ENCODE results near the gene C1orf87.

Gene C1orf87

DNA sequence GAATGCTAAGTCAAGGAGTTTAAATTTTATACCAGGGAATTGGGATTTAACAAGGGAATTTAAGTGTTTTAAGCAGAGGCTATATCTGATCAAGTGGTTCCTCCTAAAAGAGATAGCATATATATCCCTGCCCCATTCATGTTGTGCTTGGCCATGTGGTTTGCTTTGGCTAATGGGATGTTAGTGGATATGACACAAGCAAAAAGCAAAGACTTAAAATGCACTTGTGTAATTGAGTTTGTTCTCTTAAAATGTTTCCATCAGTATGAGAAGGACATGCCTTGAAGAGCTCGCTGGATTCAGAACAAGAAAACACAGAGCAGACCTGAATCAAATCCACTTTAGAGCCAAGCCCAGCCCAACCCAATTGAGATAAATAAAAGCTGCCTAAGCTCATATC lies 22.4 kb downstream of the C1orf87 start:
- no peak overlapping the region for H3K4me3 Mint-ChIP-seq
- no peaks in the 10 kb centered on the region for H3K36me3 Mint-ChIP-seq (ENCODE audit: insufficient read depth)
- H3K9me3 Mint-ChIP-seq = peaks cover 15% of the 10 kb centered on the region
- H3K27ac Mint-ChIP-seq (ENCODE audit: low read depth) = no peak overlapping the region
- DNase-seq (ENCODE audit: low spot score in 2 of 2) (no peak), ATAC-seq (replicated peaks; ENCODE audit: extremely low read depth, poor library complexity, severe bottlenecking) (no peak)
- H3K27me3 Mint-ChIP-seq = peaks cover 20% of the 10 kb centered on the region
- no peaks in the 10 kb centered on the region for H3K4me1 Mint-ChIP-seq

DNA sequence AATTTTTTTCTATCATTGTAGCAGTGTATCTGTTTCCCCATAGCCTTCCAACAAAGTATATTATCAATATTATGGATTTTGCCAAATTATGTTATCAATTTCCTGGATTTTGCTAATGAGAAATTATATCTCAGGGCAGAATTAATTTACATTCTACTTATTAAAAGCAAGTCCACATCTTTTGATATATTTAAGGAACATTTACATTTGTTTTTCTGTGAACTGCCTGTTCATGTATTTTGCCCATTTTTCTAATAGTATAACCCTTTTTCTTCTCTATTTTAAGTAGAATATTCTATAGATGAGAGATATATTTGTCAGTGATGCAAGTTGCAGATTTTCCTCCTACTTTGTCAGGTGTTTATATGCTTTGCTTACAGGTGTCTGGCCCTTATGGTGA lies 24.4 kb downstream of the C1orf87 start:
- ATAC-seq (replicated peaks; ENCODE audit: extremely low read depth, poor library complexity, severe bottlenecking) = no peak
- H3K9me3 Mint-ChIP-seq = peaks cover 15% of the 10 kb centered on the region

DNA sequence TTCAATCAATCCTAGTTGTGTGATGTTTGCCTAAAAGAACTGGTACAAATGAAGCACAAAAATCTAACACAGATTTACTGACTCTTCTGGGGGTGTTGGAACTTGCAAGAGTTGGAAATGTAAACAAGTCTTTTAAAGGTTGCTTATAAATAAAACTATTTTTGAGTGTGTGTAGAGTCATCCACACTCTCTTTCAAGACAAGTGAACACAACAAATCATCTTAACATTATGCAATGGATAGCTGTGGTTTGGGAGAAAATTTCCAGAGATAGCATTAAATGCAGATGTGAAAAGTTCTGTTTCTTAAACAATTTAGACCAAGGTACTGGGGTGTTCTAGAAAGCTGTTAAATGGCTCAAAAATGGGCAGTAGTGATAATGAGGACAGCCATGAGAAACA lies 28.7 kb downstream of the C1orf87 start:
- Mint-ChIP-seq H3K27me3 (peaks cover 10% of the 10 kb centered on the region), H3K27ac (ENCODE audit: low read depth) (no peak overlapping the region), H3K9me3 (peaks cover 4% of the 10 kb centered on the region), H3K4me3 (no peak overlapping the region), H3K4me1 (no peaks in the 10 kb centered on the region), H3K36me3 (ENCODE audit: insufficient read depth) (peaks cover 2% of the 10 kb centered on the region)
- no peak for ATAC-seq (replicated peaks; ENCODE audit: extremely low read depth, poor library complexity, severe bottlenecking)
- DNase-seq (ENCODE audit: low spot score in 2 of 2) = no peak

More for the DNA sequence above, 24.4 kb downstream of the C1orf87 start:
- no peaks in the 10 kb centered on the region for H3K36me3 Mint-ChIP-seq (ENCODE audit: insufficient read depth)
- peaks cover 28% of the 10 kb centered on the region for H3K27me3 Mint-ChIP-seq
- no peak overlapping the region for H3K27ac Mint-ChIP-seq (ENCODE audit: low read depth)
- DNase-seq (ENCODE audit: low spot score in 2 of 2) = no peak
- H3K4me3 Mint-ChIP-seq = no peak overlapping the region
- H3K4me1 Mint-ChIP-seq = no peaks in the 10 kb centered on the region

DNA sequence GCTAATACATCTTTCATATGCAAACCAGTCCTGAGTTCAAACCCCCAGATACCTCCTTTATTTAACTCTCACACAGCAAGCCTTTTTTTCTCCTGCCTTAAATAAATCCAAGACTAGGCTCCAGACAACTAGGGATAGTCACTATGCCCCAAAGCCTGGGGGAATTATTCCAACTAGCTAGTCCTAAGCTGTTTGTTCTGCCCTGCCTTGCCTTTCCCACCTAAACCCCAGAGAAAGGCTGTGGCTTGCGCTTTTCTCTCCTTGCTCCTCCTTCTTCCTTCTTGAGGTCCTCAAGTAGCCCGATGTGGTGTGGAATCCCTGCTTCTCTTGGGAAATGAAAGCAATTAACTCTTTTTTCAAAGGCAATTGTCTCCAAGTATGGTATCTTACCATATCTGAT lies 31.8 kb downstream of the C1orf87 start:
- Mint-ChIP-seq H3K9me3 (no peaks in the 10 kb centered on the region), H3K4me1 (no peaks in the 10 kb centered on the region), H3K36me3 (ENCODE audit: insufficient read depth) (peaks cover 2% of the 10 kb centered on the region), H3K27me3 (peaks cover 10% of the 10 kb centered on the region), H3K4me3 (no peak overlapping the region), H3K27ac (ENCODE audit: low read depth) (no peak overlapping the region)
- DNase-seq (ENCODE audit: low spot score in 2 of 2) = no peak
- no peak for ATAC-seq (replicated peaks; ENCODE audit: extremely low read depth, poor library complexity, severe bottlenecking)

DNA sequence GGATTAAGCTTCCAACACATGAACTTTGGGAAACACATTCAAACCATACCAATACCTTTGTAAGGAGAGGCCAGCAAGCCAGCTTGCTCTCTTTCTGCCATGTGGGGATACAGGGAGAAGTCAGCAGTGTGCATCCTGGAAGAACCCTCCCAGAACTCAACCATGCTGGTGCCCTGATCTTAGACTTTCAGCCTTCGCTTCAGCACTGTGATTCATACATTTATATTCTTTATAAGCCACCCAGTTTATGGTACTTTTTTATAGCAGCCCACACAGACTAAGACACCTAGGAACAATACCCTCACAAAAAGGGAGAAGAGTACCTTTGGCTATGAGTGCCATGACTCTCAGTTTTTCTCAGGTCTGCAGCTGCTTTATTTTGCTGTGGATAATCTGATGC lies 35.9 kb downstream of the C1orf87 start:
- no peak for ATAC-seq (replicated peaks; ENCODE audit: extremely low read depth, poor library complexity, severe bottlenecking)
- H3K27me3 Mint-ChIP-seq = peaks cover 10% of the 10 kb centered on the region
- H3K4me1 Mint-ChIP-seq = no peaks in the 10 kb centered on the region
- no peaks in the 10 kb centered on the region for H3K9me3 Mint-ChIP-seq
- H3K27ac Mint-ChIP-seq (ENCODE audit: low read depth) = no peak overlapping the region
- no peak for DNase-seq (ENCODE audit: low spot score in 2 of 2)
- H3K4me3 Mint-ChIP-seq = no peak overlapping the region
- peaks cover 2% of the 10 kb centered on the region for H3K36me3 Mint-ChIP-seq (ENCODE audit: insufficient read depth)

DNA sequence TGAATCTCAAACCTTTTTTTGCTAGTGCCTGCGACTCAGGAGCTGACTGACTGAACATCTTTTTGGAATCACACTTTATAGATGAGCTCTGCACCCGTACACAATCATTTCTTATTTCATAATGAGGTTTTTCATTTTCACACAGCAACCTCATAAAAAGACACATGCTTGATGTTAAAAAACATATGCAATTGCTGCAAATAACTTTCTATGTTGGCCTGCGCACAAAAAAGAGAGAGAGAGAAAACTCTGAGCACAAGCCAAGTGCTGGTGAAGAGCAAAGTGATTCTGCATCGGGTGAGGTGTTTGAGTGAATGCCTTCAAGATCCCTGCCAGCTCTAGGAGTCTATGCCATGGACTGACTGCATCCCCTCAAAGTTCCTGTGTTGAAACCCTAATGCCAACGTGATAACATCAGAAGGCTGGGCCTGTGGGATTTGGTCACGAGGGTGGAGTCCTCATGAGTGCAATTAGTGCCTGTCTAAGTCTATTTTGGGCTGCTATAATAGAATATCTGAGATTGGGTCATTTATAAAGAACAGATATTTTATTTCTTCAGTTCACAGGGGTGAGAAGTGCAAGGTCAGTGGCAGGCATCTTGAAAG lies 36.6 kb downstream of the C1orf87 start:
- Mint-ChIP-seq H3K4me3 (no peak overlapping the region), H3K4me1 (no peaks in the 10 kb centered on the region)
- no peak for DNase-seq (ENCODE audit: low spot score in 2 of 2)

DNA sequence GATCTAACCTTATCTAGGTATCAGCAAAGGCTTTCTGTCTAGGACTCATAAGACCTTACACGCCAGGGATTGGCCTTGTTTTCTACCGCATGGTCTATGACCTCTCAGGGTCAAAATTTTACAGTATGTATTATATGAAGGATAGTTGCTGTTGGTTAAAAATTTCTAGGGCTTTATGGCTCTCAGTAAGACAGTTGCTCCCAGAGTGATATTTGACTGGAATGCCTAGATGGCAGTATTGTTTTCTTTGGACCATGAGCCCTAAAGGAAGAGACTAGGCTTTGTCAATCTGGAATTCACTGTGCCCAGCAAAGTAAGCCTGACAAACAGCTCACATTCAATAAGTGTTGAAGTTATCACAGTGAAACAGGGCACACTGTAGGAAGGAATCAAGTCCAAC lies 37.6 kb downstream of the C1orf87 start:
- H3K27ac Mint-ChIP-seq (ENCODE audit: low read depth) = no peak overlapping the region
- no peaks in the 10 kb centered on the region for H3K36me3 Mint-ChIP-seq (ENCODE audit: insufficient read depth)
- H3K4me3 Mint-ChIP-seq = no peak overlapping the region
- H3K4me1 Mint-ChIP-seq = no peaks in the 10 kb centered on the region
- peaks cover 10% of the 10 kb centered on the region for H3K27me3 Mint-ChIP-seq
- ATAC-seq (replicated peaks; ENCODE audit: extremely low read depth, poor library complexity, severe bottlenecking) = no peak
- no peak for DNase-seq (ENCODE audit: low spot score in 2 of 2)
- no peaks in the 10 kb centered on the region for H3K9me3 Mint-ChIP-seq

More for the DNA sequence above, 36.6 kb downstream of the C1orf87 start:
- H3K27ac Mint-ChIP-seq (ENCODE audit: low read depth) = no peak overlapping the region
- no peak for ATAC-seq (replicated peaks; ENCODE audit: extremely low read depth, poor library complexity, severe bottlenecking)
- no peaks in the 10 kb centered on the region for H3K9me3 Mint-ChIP-seq
- peaks cover 10% of the 10 kb centered on the region for H3K27me3 Mint-ChIP-seq
- H3K36me3 Mint-ChIP-seq (ENCODE audit: insufficient read depth) = peaks cover 2% of the 10 kb centered on the region

DNA sequence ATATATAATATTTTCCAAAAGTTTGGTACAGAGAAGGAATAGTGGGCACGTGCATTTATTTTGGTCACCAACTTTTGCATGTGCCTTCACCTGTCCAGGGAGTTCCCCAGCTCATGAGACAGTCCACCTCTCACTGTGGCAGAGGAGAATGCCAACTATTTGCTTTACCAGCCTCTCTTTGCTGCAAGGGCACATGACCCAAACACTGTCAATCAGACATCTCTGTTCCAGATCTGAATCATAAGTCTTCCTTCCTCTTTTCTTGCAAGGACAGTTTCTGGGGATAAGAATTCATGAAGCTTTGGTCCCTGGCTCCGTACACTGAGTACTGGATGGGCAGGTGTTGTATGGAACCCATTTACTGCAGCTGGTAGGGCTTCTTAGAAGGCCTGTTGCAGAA lies 38.6 kb downstream of the C1orf87 start:
- H3K27me3 Mint-ChIP-seq = peaks cover 10% of the 10 kb centered on the region
- no peaks in the 10 kb centered on the region for H3K9me3 Mint-ChIP-seq
- no peak overlapping the region for H3K4me3 Mint-ChIP-seq
- ATAC-seq (replicated peaks; ENCODE audit: extremely low read depth, poor library complexity, severe bottlenecking) (no peak), DNase-seq (ENCODE audit: low spot score in 2 of 2) (no peak)
- no peak overlapping the region for H3K27ac Mint-ChIP-seq (ENCODE audit: low read depth)
- H3K36me3 Mint-ChIP-seq (ENCODE audit: insufficient read depth) = no peaks in the 10 kb centered on the region
- no peaks in the 10 kb centered on the region for H3K4me1 Mint-ChIP-seq

DNA sequence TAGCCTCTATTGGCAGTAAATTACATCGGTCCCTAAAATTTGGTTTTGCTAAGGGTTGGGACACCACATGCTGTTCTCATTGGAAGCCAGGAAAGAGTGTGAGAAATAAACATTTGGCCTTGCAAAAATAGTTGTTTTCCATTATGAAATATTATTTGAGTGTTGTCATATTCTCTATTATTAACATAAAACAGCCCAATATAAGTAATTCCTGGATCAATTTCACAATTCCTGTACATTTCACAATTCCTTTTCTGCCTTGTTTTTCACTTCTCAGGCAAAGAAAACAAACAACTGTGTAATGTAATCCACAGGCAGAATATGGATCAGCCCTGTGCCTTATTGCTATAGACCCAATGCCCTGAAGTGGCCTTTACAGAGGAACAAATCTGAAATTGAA lies 40.5 kb downstream of the C1orf87 start:
- ATAC-seq (replicated peaks; ENCODE audit: extremely low read depth, poor library complexity, severe bottlenecking) = no peak
- H3K9me3 Mint-ChIP-seq = no peaks in the 10 kb centered on the region
- no peak for DNase-seq (ENCODE audit: low spot score in 2 of 2)
- H3K4me3 Mint-ChIP-seq = no peak overlapping the region
- no peak overlapping the region for H3K27ac Mint-ChIP-seq (ENCODE audit: low read depth)
- peaks cover 2% of the 10 kb centered on the region for H3K36me3 Mint-ChIP-seq (ENCODE audit: insufficient read depth)
- peaks cover 10% of the 10 kb centered on the region for H3K27me3 Mint-ChIP-seq
- H3K4me1 Mint-ChIP-seq = no peaks in the 10 kb centered on the region

DNA sequence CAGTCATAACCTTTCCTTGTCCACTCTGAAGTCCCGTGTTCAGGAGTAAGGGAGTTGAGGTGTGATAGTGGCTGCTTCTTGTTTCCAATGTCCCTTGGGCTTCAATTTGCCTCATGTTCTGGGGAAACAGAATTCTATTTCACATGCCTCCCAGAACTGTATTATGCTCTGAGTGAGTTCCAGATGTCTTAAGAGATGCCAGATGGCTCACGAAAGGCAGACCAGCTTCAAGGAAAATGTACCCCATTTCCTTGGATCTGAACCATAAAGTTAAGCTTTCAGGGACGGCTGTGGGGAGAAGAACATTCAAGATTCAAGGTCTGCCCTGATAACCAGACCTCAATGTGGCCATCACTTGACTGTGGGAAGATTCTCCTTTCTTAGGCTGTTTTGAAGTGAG lies 42.4 kb downstream of the C1orf87 start:
- peaks cover 26% of the 10 kb centered on the region for H3K27me3 Mint-ChIP-seq
- H3K36me3 Mint-ChIP-seq (ENCODE audit: insufficient read depth) = peaks cover 3% of the 10 kb centered on the region
- ATAC-seq (replicated peaks; ENCODE audit: extremely low read depth, poor library complexity, severe bottlenecking) (no peak), DNase-seq (ENCODE audit: low spot score in 2 of 2) (no peak)
- H3K4me3 Mint-ChIP-seq = no peak overlapping the region
- H3K27ac Mint-ChIP-seq (ENCODE audit: low read depth) = no peak overlapping the region
- H3K4me1 Mint-ChIP-seq = no peaks in the 10 kb centered on the region
- H3K9me3 Mint-ChIP-seq = no peaks in the 10 kb centered on the region

DNA sequence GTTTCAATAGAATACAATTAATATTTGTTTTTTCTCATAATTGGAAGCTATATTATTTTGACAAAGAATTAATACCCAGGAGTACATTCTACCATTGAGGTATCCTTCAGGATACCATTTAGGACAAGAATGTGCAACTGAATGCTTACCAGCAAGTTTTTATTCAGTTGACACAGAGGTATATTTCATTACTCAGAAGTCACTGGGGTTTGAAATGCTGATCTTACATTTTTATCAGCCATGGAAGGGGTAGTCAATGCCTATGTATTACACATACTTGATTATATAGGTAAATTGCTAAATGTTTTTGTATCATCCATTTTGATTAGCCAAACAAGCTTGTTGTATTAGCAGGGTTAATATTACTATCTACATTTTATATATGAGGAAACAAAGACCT lies 48.0 kb downstream of the C1orf87 start:
- ATAC-seq (replicated peaks; ENCODE audit: extremely low read depth, poor library complexity, severe bottlenecking) (no peak), DNase-seq (ENCODE audit: low spot score in 2 of 2) (no peak)
- Mint-ChIP-seq H3K27ac (ENCODE audit: low read depth) (no peak overlapping the region), H3K4me1 (no peaks in the 10 kb centered on the region), H3K4me3 (no peak overlapping the region), H3K36me3 (ENCODE audit: insufficient read depth) (peaks cover 3% of the 10 kb centered on the region), H3K9me3 (no peaks in the 10 kb centered on the region), H3K27me3 (peaks cover 19% of the 10 kb centered on the region)

DNA sequence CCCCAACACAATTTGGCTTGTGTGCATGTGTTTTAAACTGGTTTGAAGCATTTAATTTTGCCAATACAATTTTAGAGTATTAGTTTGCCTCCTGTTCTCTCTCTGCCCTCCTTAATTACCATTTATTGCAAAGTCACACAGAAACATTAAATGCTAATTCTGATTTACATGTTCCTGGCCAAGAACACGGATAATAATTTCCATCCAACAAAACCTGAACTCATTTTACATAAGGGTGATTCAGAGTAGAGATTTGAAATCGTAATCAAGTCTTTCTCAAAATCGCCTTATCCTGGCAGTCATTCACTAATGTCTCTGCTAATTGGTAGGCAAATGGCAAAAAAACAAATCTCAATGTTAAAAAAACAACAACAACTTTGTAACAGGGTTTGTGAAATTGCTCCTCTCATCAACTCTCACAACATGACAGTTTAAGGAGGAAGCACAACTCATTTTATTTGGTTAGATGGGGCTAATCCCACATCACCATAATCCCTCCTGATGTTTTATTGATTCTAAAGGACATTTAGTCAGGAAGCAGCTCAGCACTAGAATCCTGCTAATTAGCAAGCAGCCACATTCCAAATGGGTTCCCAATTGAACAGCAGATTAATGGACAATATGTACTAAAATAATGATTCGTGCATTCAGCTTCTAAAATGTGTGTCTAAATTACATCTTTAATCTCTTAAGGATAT lies 55.9 kb downstream of the C1orf87 start:
- no peak for DNase-seq (ENCODE audit: low spot score in 2 of 2)
- no peak overlapping the region for H3K4me3 Mint-ChIP-seq
- no peak overlapping the region for H3K27ac Mint-ChIP-seq (ENCODE audit: low read depth)
- no peaks in the 10 kb centered on the region for H3K36me3 Mint-ChIP-seq (ENCODE audit: insufficient read depth)
- no peaks in the 10 kb centered on the region for H3K4me1 Mint-ChIP-seq
- H3K27me3 Mint-ChIP-seq = peaks cover 36% of the 10 kb centered on the region
- ATAC-seq (replicated peaks; ENCODE audit: extremely low read depth, poor library complexity, severe bottlenecking) = no peak
- H3K9me3 Mint-ChIP-seq = no peaks in the 10 kb centered on the region

DNA sequence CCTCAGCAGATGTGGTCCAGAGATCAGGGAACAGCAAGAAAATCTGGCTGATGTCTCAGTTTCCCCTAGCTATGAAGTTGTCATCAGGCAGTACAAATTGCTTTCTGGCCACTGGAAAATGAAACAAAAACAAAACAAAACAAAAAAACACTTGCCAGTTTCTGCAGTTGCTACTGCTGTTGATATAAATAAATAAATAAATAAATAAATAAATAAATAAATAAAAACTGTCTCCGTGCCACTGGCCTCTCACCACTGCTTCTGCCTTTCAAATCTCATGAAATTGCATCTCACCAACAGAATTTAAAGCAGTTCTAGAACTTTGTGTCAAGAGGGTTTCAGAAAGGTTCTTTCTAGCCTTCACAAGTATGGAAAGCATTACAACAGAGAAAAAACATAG lies 62.9 kb downstream of the C1orf87 start:
- Mint-ChIP-seq H3K4me1 (no peaks in the 10 kb centered on the region), H3K36me3 (ENCODE audit: insufficient read depth) (no peaks in the 10 kb centered on the region), H3K9me3 (no peaks in the 10 kb centered on the region), H3K27ac (ENCODE audit: low read depth) (no peak overlapping the region), H3K4me3 (no peak overlapping the region), H3K27me3 (peaks cover 33% of the 10 kb centered on the region)
- ATAC-seq (replicated peaks; ENCODE audit: extremely low read depth, poor library complexity, severe bottlenecking) (no peak), DNase-seq (ENCODE audit: low spot score in 2 of 2) (no peak)

Measured in central memory CD8-positive, alpha-beta T cell (primary cell).